C4-2B (cell line): ENCODE measurements around the gene TEKT5.

Experiments
- CTCF ChIP-seq: fragments of 450-650 bp; conservative IDR thresholded peaks from 2 replicates; pipeline ENCODE4 v1.5.1; 2017; ENCODE audit warnings: mild to moderate bottlenecking
- ZFX ChIP-seq: fragments of 450-650 bp; IDR thresholded peaks from 2 replicates; pipeline ENCODE4 v1.6.1; 2017

GRCh38 chr16:10663146-10663545, 31.6 kb downstream of the TEKT5 start:
- TF ChIP-seq CTCF (no peak), ZFX (no peak)
